HG03565 (cell line): ENCODE data around the gene IGFBPL1.
"Not testable (repeated sequence)": the region's sequence is repeated elsewhere in the genome, so short reads cannot be mapped to it uniquely, and the experiment has no call there.

Experiments used
- ATAC-seq: cut with Tn5 transposase; IDR thresholded peaks from one replicate; pipeline ENCODE4 v1.9.1; 2021; ENCODE audit warnings: mild to moderate bottlenecking, moderate library complexity; ENCODE audit not compliant: unreplicated experiment

Gene IGFBPL1

GRCh38 chr9:38401994-38402393 lies 22.3 kb downstream of the IGFBPL1 start:
- ATAC-seq: no peak

GRCh38 chr9:38399191-38399590 lies 25.1 kb downstream of the IGFBPL1 start:
- not testable (repeated sequence) for ATAC-seq

GRCh38 chr9:38396371-38396671 lies 27.9 kb downstream of the IGFBPL1 start:
- ATAC-seq: no peak

- ATAC-seq: no peak
Observed at GRCh38 chr9:38395653-38396370, 28.4 kb downstream of the IGFBPL1 start.

GRCh38 chr9:38394416-38394815 lies 29.8 kb downstream of the IGFBPL1 start:
- ATAC-seq: no peak

GRCh38 chr9:38393128-38393796 lies 31.0 kb downstream of the IGFBPL1 start:
- ATAC-seq: no peak

- peak; percentile 98 for ATAC-seq
Observed at GRCh38 chr9:38392235-38393127, 31.8 kb downstream of the IGFBPL1 start, which contains the start of gene ALDH1B1. TSS of gene ALDH1B1 (plus strand) at chr9:38392702. CDS start at chr9:38395749, 3,047 bp downstream.

- no peak for ATAC-seq
Observed at GRCh38 chr9:38391278-38392118, 32.8 kb downstream of the IGFBPL1 start.

- no peak for ATAC-seq
Observed at GRCh38 chr9:38390851-38391250, 33.4 kb downstream of the IGFBPL1 start.

- no peak for ATAC-seq
Observed at GRCh38 chr9:38390442-38390841, 33.8 kb downstream of the IGFBPL1 start.

- ATAC-seq: no peak
Observed at GRCh38 chr9:38389313-38389712, 34.9 kb downstream of the IGFBPL1 start.

- no peak for ATAC-seq
Observed at GRCh38 chr9:38388283-38389223, 35.7 kb downstream of the IGFBPL1 start.

GRCh38 chr9:38387751-38388150 lies 36.5 kb downstream of the IGFBPL1 start:
- no peak for ATAC-seq

GRCh38 chr9:38387066-38387465 lies 37.2 kb downstream of the IGFBPL1 start:
- no peak for ATAC-seq

GRCh38 chr9:38386319-38386895 lies 37.8 kb downstream of the IGFBPL1 start:
- no peak for ATAC-seq

- ATAC-seq: no peak
Observed at GRCh38 chr9:38385896-38386295, 38.4 kb downstream of the IGFBPL1 start.

GRCh38 chr9:38384990-38385848 lies 39.0 kb downstream of the IGFBPL1 start:
- ATAC-seq: no peak

- ATAC-seq: no peak
Observed at GRCh38 chr9:38382141-38382540, 42.1 kb downstream of the IGFBPL1 start.
